Mucosa of stomach (tissue), 1 donor: ENCODE measurements around the gene CORO6.

Experiments used
- H3K27me3 ChIP-seq: one replicate; pipeline ENCODE4 v1.7.0; 2013; ENCODE audit warnings: mild to moderate bottlenecking, low read length; ENCODE audit not compliant: control insufficient read depth, insufficient read depth
- H3K36me3 ChIP-seq: one replicate; pipeline ENCODE4 v1.7.0; 2013; ENCODE audit warnings: low read length; ENCODE audit not compliant: control insufficient read depth, insufficient read depth
- H3K4me1 ChIP-seq: one replicate; pipeline ENCODE4 v1.7.0; 2013; ENCODE audit warnings: mild to moderate bottlenecking, low read length; ENCODE audit not compliant: control insufficient read depth, insufficient read depth
- H3K4me3 ChIP-seq: one replicate; pipeline ENCODE4 v1.7.0; 2013; ENCODE audit warnings: low read length
- H3K9ac ChIP-seq: one replicate; pipeline ENCODE4 v1.7.0; 2013; ENCODE audit warnings: mild to moderate bottlenecking, low read length, moderate library complexity
- H3K9me3 ChIP-seq: one replicate; pipeline ENCODE4 v1.7.0; 2013; ENCODE audit warnings: mild to moderate bottlenecking, low read length, moderate library complexity; ENCODE audit not compliant: control insufficient read depth
- donor health status: Pancreatic carcinoma.

Gene CORO6

DNA sequence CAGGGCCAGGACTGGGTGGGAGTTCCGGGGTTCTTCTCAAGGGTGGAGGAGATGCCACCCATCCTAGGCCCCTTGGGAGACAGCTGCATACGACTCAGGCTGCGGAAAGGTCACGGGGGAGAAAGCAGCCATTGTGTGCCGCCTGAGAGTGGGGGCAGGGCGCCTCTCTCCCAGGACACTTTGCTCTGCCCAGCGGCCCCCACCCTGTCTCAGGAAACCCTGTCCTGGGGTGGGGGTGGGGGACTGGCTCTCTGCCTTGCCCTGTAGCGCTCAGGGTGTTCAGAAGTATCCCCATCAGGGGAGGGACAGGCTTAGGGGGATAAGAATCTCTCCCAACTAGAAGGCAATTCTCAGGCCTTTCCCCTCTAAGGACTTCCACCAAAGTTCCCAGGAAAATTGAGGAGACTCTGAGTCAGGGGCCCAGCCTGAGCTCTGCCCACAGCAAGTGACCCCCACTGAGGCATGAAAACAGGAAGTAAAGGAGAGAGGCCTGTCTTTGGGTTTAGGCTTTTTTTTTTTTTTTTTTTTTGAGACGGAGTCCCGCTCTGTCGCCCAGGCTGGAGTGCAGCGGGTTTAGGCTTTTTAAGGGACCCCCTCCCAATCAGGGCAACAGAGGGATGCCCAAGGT lies 38.1 kb downstream of the CORO6 start:
- peaks cover 30% of the 10 kb centered on the region for H3K4me1 ChIP-seq
- H3K9me3 ChIP-seq = no peaks in the 10 kb centered on the region
- H3K4me3 ChIP-seq = no peak overlapping the region
- no peaks in the 10 kb centered on the region for H3K36me3 ChIP-seq
- H3K27me3 ChIP-seq = no peaks in the 10 kb centered on the region
- no peak overlapping the region for H3K9ac ChIP-seq

DNA sequence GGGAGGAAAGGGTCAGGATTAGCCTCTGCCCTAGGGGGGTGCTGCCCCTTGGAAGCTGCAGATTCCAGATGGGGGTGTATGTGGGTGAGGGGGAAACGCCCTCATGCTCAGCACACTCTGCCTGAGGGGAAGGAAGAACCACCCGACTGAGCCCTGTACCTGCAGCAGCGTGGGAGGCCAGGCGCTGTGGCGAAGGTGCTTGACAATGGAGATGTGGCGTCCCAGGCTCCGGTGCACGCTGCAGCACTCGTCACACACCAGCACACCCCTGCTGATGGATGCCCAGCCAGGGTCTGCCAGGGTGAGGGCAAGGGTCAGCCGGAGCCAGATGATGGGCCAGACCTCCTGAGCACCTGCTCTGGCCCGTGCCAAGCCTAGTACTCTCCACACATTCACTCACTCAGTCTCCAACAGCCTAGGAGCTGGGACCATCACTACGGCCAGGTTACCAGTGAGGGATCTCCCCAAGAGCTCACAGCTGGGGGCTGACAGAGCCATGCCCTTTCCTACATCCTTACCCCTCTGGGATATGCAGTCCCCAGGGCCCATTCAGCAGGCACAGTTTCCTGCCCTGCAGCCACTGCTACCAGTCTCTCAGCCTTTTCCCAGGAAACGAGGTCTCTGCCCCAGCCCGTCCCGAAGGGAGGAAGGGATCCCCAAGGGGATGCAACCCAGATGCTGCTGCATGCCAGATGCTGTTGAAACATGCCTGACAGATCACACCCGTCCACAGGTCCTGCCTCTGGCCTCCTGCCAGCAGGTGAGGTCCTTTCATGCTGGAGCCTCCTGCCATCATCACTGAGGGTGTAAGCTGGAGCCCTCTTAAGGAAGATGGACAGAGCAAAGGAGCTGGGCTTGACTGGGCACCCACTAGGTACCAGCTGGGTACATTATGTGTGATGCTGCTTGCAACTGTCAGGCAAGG lies 39.1 kb downstream of the CORO6 start:
- no peaks in the 10 kb centered on the region for H3K36me3 ChIP-seq
- H3K27me3 ChIP-seq = no peaks in the 10 kb centered on the region
- H3K9ac ChIP-seq = no peak overlapping the region
- peaks cover 28% of the 10 kb centered on the region for H3K4me1 ChIP-seq
- H3K9me3 ChIP-seq = no peaks in the 10 kb centered on the region
- no peak overlapping the region for H3K4me3 ChIP-seq

DNA sequence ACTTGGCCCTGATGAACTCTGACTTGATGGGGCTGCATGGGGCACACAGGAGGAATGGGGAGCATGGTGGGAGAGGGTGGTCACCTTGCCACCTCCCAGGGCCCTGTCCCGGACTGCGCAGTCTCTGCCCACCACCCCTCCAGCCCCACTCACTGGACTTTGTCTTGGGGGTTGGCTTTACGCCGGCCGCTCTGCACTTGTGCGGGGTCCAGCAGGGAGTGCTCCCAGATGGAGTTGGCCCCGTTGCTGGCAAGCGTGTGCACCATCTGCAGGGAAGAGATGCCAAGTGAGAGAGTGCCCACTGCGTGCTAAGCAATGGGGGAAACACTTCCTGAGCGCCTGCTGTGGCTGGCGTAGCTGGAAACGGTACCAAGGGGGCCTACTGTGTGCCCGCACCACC lies 39.9 kb downstream of the CORO6 start:
- Histone ChIP-seq H3K27me3 (no peaks in the 10 kb centered on the region), H3K9me3 (no peaks in the 10 kb centered on the region), H3K36me3 (no peaks in the 10 kb centered on the region), H3K4me1 (peaks cover 20% of the 10 kb centered on the region), H3K4me3 (no peak overlapping the region), H3K9ac (no peak overlapping the region)

DNA sequence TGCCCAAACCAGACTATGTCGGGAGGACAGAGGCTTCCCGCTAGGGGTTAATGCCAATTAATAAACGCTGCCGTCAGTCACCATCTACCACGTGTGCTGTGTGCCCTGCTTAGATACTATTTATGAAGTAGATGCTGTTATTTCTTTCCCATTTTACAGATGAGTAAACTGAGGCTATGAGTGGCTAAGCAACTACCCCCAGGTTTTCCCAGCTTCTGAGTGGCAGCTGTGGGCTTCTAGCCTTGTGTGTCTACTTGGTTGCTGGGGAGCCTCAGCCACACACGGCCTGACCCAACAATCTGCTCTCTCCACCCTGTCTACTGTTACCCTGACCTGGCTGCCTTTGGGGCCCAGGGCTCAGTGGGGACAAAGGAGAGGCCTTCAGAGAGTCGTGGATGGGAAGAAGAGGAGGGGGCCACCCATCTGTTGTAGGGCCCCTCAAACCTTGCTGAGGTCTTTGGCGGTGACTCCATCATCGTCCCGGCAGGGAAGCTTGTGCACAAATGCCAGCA lies 40.4 kb downstream of the CORO6 start:
- H3K4me1 ChIP-seq = peaks cover 16% of the 10 kb centered on the region
- no peaks in the 10 kb centered on the region for H3K9me3 ChIP-seq
- no peaks in the 10 kb centered on the region for H3K36me3 ChIP-seq
- no peak overlapping the region for H3K9ac ChIP-seq
- no peaks in the 10 kb centered on the region for H3K27me3 ChIP-seq
- H3K4me3 ChIP-seq = no peak overlapping the region

DNA sequence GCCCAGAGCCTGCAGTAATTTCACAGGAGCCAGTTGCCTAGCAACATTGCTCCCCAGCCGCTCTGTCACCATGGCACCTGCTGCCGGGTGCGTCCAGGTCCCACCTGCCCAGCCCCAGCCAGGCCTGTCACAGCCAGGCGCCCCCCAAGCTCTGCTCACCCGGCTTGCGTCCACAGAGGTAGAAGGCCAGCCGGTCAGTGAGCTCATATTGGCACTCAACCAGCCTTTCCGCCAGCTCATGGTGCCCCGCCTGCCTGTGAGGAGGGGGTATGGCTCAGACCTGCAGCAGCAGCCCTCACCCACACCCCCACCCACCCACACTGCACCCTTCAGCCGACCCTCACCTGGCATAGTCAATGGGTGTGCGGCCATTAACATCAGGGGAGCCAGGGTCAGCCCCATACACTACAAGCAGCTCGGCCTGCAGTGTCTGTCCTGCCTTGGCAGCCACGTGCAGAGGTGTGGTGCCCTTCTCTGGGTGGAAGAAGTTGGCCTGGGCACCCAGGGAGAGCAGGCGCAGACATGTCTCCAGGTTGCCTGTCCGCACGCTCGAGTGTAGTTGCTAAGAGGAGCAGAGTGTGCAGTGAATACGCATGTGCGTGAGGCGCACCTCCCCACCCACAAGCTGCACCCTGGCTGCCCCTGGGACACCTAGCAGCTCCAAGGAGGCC lies 41.0 kb downstream of the CORO6 start:
- H3K4me1 ChIP-seq = peaks cover 11% of the 10 kb centered on the region
- no peaks in the 10 kb centered on the region for H3K36me3 ChIP-seq

DNA sequence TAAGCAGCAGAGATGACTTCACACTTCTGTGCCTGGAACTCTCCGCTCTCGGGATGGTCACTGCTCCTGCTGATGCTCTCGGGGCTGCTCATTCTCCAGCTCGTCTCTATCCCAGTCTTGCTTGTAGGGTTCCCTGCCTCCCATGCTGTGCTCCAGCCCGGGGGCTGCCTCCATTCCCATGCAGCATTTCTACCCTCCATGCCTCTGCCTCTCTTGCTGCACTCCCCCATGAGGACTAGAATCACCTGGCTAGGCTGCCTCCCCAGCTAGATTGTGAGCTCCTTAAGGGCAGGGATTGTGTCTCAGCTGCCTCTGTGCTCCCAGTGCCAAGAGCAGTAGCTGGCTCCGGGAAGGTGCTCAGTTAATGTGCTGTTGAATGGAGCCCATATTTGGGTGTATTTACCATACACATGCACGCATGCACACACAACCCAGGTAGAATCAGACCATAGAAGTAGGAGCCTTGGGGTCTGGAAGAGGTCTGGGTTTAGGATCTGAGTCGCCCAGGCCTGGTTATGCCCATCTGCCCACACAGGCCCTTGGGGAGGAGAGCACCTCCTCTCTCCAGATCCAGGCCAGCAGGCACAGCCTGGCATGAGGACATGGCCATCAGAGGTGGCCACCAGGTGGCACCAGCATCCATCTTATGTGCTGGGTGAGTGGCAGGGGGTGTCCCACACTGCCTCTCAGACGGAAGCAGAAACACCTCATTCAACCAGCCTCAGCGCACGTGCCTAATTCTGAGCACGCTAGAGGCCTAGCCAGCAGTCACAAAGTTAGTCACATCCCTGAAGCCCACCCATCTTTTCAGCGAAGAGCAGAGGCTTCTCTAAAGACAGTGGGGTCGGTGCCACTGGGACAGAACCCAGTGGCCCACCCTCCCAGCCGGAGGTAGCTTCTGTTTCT lies 42.6 kb downstream of the CORO6 start:
- no peaks in the 10 kb centered on the region for H3K9me3 ChIP-seq
- H3K9ac ChIP-seq = no peak overlapping the region
- H3K27me3 ChIP-seq = no peaks in the 10 kb centered on the region
- H3K4me1 ChIP-seq = peaks cover 12% of the 10 kb centered on the region
- H3K36me3 ChIP-seq = peaks cover 4% of the 10 kb centered on the region
- H3K4me3 ChIP-seq = no peak overlapping the region

More for the DNA sequence above, 41.0 kb downstream of the CORO6 start:
- no peak overlapping the region for H3K9ac ChIP-seq
- H3K27me3 ChIP-seq = no peaks in the 10 kb centered on the region
- H3K9me3 ChIP-seq = no peaks in the 10 kb centered on the region
- no peak overlapping the region for H3K4me3 ChIP-seq

DNA sequence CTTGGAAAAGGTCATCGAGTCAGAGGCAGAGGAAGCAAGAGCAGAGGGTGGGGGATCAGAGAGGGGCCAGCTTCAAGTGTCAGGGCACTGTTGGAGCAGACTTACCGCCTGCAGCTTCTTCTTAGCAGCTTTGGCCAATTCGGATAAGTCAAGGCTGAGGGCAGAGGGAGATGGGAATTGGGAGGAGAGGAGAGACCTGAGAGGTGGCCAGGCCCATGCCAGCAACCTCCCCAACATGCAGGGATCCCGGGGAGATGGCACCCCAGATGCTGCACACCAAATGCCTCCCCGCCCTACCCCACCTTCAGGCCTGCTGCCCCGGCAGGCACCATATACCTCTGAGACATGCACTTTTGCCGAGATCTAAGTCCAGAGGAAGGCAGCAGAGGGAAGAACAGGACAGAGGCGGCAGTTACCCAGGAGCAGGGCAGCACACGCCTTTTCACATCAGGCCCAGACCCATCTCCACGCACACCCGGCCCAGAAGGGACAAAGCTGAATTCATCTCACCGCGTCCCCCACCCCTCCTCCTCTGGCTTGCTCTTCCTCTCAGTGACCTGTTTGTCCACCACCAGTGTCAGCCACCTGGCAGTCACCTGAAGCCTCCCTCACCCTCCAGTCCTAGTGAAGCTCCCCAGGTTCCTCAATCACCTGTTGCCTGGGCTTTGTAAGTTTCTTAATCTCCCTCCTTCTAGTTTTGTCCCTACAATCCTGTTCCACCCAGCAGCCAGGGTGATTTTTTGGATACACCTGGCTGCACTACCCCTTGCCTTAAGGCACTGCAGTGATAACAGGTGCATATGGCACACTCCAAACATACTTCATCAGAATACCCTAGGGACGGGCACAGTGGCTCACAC lies 43.9 kb downstream of the CORO6 start:
- H3K9ac ChIP-seq = no peak overlapping the region
- no peak overlapping the region for H3K4me3 ChIP-seq
- peaks cover 4% of the 10 kb centered on the region for H3K36me3 ChIP-seq
- no peaks in the 10 kb centered on the region for H3K9me3 ChIP-seq
- peaks cover 24% of the 10 kb centered on the region for H3K4me1 ChIP-seq
- H3K27me3 ChIP-seq = no peaks in the 10 kb centered on the region

DNA sequence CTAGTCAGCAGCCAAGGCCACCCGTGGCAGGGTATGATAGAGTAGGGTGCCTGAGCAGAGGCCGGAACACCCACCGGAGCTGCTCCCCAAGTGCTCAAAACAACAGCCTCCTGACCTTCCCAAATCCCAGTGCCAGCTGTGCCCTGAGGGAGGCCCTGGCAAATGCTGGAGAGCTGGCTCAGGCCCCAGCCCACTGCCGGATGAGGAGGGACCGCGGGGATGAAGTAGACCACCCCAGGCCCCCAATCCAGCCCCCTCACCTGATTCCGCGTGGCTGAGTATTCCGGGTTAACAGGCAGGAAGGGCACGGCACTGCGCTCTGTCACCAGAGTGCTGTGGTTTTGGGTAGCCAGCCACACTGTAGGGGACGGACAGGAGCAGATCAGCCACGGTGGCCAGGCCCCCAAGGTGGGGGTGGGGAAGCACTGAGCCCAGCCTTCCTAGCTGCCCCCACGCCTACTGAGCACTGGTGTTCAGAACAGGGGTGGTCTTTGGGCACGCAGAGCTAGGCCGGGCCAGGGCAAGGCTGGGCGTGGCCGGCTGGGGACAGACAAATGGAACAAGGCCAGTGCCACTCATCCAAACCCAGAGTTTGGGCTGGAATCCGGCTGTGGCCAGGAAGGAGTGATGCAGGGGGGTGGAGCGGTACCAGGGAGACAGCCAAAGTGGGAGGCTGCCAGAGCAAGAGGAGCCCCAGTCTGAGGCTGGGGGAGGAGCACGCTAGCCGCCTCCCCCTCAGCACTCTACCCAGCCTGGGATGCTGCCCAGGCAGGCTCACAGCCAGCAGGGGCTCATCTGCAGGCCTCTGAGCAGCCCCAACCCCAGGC lies 45.1 kb downstream of the CORO6 start:
- Histone ChIP-seq H3K4me1 (peaks cover 30% of the 10 kb centered on the region), H3K4me3 (no peak overlapping the region), H3K27me3 (no peaks in the 10 kb centered on the region), H3K36me3 (peaks cover 4% of the 10 kb centered on the region), H3K9me3 (no peaks in the 10 kb centered on the region), H3K9ac (no peak overlapping the region)

DNA sequence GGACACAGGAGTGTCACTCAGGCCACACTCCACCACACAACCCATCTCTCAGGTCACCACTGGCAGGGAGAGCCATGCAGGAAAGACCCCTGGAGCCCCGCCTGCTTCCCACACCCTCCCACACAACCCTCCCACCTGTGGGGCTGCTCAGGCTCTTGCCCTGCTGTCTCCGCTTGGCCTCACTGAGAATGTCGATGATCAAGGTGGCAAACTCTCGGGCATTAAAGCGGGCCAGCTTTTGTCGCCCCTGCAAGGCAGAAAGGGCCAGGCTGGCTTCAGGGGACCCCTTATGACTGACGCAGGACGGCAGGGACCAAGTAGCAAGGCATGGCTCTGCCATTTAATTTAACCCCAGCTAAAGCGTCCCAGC lies 45.7 kb downstream of the CORO6 start:
- peaks cover 4% of the 10 kb centered on the region for H3K36me3 ChIP-seq
- H3K4me1 ChIP-seq = peaks cover 33% of the 10 kb centered on the region
- H3K9ac ChIP-seq = no peak overlapping the region
- no peak overlapping the region for H3K4me3 ChIP-seq
- H3K9me3 ChIP-seq = no peaks in the 10 kb centered on the region
- no peaks in the 10 kb centered on the region for H3K27me3 ChIP-seq

DNA sequence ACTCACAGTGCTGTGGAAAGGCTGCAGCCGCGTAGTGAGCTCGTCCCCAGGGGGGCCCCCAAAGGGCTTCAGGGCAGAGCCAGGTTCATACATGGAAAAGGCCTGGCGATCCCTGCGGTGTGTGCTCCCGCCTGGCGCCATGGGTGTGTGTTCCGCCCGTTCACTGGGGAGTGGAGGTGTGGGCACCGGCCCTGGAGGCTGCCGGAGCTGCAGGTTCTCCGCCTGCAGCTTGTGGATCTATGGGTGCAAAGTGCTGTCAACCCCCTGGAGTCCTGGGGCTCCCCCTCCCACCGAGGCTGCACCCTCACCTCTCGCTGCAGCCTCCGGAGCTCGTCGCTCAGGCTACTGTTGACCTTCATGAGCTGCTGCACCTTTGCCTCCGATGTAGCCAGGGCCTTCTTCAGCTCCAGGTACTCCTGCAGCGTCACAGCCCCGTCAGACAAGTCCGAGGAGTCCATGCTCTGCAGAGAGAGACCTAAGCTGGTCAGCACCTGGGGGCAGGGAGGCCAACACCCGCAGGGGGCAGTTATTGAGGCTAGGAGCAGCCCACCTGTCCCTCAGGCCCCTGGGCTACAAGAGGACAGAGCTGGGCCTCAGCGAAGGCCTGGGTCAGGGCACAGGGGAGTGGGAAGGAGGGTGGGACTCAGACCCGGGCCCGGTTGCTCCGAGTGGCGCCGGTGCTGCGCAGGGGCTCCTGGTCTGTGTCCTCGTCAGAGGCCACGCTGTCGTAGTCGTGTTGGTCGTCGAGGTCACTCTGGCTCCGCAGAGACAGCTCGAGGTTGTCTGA lies 46.3 kb downstream of the CORO6 start:
- no peak overlapping the region for H3K4me3 ChIP-seq
- no peaks in the 10 kb centered on the region for H3K9me3 ChIP-seq
- no peaks in the 10 kb centered on the region for H3K27me3 ChIP-seq
- peaks cover 39% of the 10 kb centered on the region for H3K4me1 ChIP-seq
- H3K36me3 ChIP-seq = peaks cover 4% of the 10 kb centered on the region
- H3K9ac ChIP-seq = no peak overlapping the region
